GM23248 (cell line): ENCODE results near the gene INPP5A.

ENCODE experiments used
- EZH2 ChIP-seq: fragments of 200-600 bp; sonication (generic); IDR thresholded peaks from 2 replicates; pipeline ENCODE4 v1.6.1; 2018; ENCODE audit warnings: antibody characterized with exemption, mild to moderate bottlenecking; ENCODE audit not compliant: insufficient read depth, poor library complexity, severe bottlenecking
- EZH2phosphoT487 ChIP-seq: fragments of 200-600 bp; sonication (generic); IDR thresholded peaks from 2 replicates; pipeline ENCODE4 v1.6.1; 2018; ENCODE audit warnings: antibody characterized with exemption, moderate library complexity, mild to moderate bottlenecking, low read depth; ENCODE audit not compliant: insufficient read depth

GRCh38 chr10:132600416-132600815, 62.8 kb downstream of the INPP5A start:
- no peak for TF ChIP-seq EZH2
- no peak for TF ChIP-seq EZH2phosphoT487
